BJ (cell line): ENCODE results near the gene MOV10. TPM values are rescaled to one million over a fixed set of nuclear protein-coding genes. Genes with fewer than 3 reads are reported as not detected.

Experiments
- CTCF ChIA-PET: fragments of 350-600 bp; formaldehyde crosslinking; extraction: SDS; loops from one replicate; lab custom pipeline; 2021; ENCODE audit warnings: antibody characterized with exemption, inconsistent platforms; lab: Yijun Ruan, JAX
- POLR2A ChIA-PET: fragments of 300-600 bp; sonication (Branson Sonifier 250); formaldehyde crosslinking; extraction: SDS; loops from one replicate; lab custom pipeline; 2021; ENCODE audit warnings: antibody characterized with exemption; lab: Charles Lee
- DNase-seq: peaks from one replicate; pipeline ENCODE4 v3.0.0-alpha.2; 2011; ENCODE audit warnings: low read depth
- H3K27me3 ChIP-seq: 2 replicates; pipeline ENCODE4 v1.6.0; 2011; ENCODE audit warnings: low read length; ENCODE audit not compliant: control insufficient read depth, insufficient read depth
- H3K36me3 ChIP-seq: 2 replicates; pipeline ENCODE4 v1.5.1; 2011; ENCODE audit warnings: low read length; ENCODE audit not compliant: control insufficient read depth, insufficient read depth
- H3K4me3 ChIP-seq: 2 replicates; pipeline ENCODE4 v1.5.1; 2011; ENCODE audit warnings: low read depth, mild to moderate bottlenecking, control low read depth, low read length
- polyA plus RNA-seq: library from polyadenylated mRNA; depleted of rRNA; stranded (reverse); fragments of >200 nt; gene quantifications from 2 replicates; pipeline ENCODE4 v1.2.3, GENCODE V29; 2011
- TF ChIP-seq, protein P1 (sequence below): IDR thresholded peaks from 2 replicates; pipeline ENCODE4 v1.5.1; 2011; ENCODE audit warnings: low read depth, mild to moderate bottlenecking, control low read depth, inconsistent platforms, low read length, moderate library complexity; ENCODE audit not compliant: insufficient read depth

MOV10 gene
- polyA plus RNA-seq, 1 experiment = 93.7 TPM

DNA sequence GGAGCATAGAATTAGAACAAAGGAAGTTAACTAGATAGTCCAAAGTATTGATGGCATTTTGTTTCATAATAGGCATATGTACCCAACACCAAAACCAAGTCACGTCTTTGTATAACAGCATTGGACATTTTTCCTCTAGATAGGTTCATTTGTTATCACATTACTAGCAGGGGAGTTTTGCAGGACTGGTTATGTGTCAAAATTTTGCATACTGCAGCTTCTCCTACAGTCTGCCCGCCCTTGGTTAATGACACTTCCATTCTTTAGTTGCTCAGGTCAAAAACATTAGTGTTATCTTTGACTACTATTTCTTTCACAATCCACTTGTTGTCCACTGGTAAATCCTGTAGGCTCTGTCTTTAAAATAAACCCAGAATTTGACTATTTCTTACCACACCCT, 45.9 kb upstream of the MOV10 start:
- Histone ChIP-seq H3K4me3 (no peak overlapping the region), H3K36me3 (peaks cover 3% of the 10 kb centered on the region; the same call in 1 of the 2 replicates), H3K27me3 (no peaks in the 10 kb centered on the region)
- POLR2A ChIA-PET = no interaction called here
- CTCF ChIA-PET = interaction anchor here (2.0 kb wide), 1 partner anchor 16 kb away, joined by 4 read pairs; no protein-coding TSS in a partner anchor
- TF ChIP-seq, protein P1, sequence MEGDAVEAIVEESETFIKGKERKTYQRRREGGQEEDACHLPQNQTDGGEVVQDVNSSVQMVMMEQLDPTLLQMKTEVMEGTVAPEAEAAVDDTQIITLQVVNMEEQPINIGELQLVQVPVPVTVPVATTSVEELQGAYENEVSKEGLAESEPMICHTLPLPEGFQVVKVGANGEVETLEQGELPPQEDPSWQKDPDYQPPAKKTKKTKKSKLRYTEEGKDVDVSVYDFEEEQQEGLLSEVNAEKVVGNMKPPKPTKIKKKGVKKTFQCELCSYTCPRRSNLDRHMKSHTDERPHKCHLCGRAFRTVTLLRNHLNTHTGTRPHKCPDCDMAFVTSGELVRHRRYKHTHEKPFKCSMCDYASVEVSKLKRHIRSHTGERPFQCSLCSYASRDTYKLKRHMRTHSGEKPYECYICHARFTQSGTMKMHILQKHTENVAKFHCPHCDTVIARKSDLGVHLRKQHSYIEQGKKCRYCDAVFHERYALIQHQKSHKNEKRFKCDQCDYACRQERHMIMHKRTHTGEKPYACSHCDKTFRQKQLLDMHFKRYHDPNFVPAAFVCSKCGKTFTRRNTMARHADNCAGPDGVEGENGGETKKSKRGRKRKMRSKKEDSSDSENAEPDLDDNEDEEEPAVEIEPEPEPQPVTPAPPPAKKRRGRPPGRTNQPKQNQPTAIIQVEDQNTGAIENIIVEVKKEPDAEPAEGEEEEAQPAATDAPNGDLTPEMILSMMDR = no peak
- no peak for DNase-seq

DNA sequence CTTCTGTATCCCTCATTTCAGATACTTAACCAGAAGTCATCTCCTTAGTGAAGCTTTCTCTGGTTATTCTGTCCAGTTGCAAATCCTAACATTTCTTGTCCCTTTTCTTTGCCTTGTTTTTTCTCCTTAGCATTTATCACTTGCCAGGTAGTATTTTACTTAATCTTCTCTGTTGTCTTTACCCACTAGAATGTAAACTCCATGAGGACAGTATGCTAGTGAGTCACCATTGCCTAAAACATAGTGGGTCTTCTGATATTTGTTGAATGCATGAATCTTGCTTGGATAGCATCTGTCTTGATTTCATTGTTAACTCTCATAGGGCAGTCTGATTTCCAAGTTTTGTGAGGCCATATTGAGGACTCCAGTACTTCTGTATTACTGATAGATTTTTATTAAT, 45.2 kb upstream of the MOV10 start:
- TF ChIP-seq, protein P1 = no peak
- ChIA-PET CTCF (interaction anchor here (0.7 to 2.0 kb wide), 2 partner anchors 15 to 74 kb away, joined by 3 to 4 read pairs; no protein-coding TSS in a partner anchor), POLR2A (no interaction called here)
- H3K27me3 ChIP-seq = no peaks in the 10 kb centered on the region
- H3K4me3 ChIP-seq = no peak overlapping the region
- no peak for DNase-seq
- peaks cover 3% of the 10 kb centered on the region; the same call in 1 of the 2 replicates for H3K36me3 ChIP-seq

DNA sequence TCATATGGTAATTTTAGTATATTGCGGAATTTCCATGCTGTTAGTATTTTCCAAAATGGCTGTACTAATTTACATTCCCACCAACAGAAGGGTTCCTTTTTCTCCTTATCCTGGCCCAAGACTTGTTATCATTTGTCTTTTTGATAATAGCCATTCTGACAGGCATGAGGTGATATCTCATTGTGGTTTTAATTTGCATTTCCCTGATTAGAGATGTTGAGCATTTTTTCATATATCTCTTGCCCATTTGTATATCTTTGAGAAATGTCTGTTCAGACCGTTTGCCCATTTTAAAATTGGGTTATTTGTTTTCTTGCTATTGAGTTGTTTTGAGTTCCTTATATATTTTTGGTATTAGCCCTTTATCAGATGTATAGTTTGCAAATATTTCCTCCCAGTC, 40.8 kb upstream of the MOV10 start:
- TF ChIP-seq, protein P1 = no peak
- Histone ChIP-seq H3K36me3 (peaks cover 2% of the 10 kb centered on the region; the same call in 1 of the 2 replicates), H3K27me3 (no peaks in the 10 kb centered on the region), H3K4me3 (no peak overlapping the region)
- ChIA-PET POLR2A (no interaction called here), CTCF (no interaction called here)
- DNase-seq = no peak

GRCh38 chr1:112634367-112634766, 40.1 kb upstream of the MOV10 start:
- CTCF ChIA-PET = no interaction called here
- POLR2A ChIA-PET = no interaction called here
- DNase-seq = no peak
- TF ChIP-seq, protein P1 = no peak
- no peak overlapping the region for H3K4me3 ChIP-seq
- no peaks in the 10 kb centered on the region for H3K27me3 ChIP-seq
- peaks cover 2% of the 10 kb centered on the region; the same call in 1 of the 2 replicates for H3K36me3 ChIP-seq

- Histone ChIP-seq H3K4me3 (no peak overlapping the region), H3K36me3 (no peaks in the 10 kb centered on the region), H3K27me3 (no peaks in the 10 kb centered on the region)
- CTCF ChIA-PET = interaction anchor here (1.2 to 1.3 kb wide), 2 partner anchors 53 to 245 kb away, joined by 3 read pairs; no protein-coding TSS in a partner anchor
- POLR2A ChIA-PET = interaction anchor here (0.6 kb wide), 1 partner anchor 134 kb away, joined by 9 read pairs; no protein-coding TSS in a partner anchor
- TF ChIP-seq, protein P1 = no peak
- DNase-seq = no peak
These were observed 38.4 kb upstream of the MOV10 start for GRCh38 chr1:112636056-112636455.
